Measurements from ENCODE around the gene ZSCAN21.

DNA sequence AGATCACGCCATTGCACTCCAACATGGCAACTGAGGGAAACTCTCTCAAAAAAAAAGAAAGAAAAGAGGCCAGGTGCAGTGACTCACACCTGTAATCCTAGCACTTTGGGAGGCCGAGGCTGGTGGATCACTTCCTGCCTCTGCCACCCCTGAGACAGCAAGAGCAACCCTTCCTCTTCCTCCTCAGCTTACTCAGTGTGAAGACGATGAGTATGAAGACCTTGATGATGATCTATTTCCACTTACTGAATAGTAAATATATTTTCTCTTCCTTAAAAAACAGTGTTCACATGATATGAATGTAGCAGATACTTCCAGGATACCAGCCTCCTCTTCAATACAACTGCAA, 36.3 kb upstream of the ZSCAN21 start:
- TF ChIP-seq CEBPB (IDR thresholded peaks at IDR 0.05; ENCODE audit: borderline replicate concordance in 1 of 2, low read depth in 2 of 2, low read length in 2 of 2) (no peak), TBL1XR1 (IDR thresholded peaks at IDR 0.05; ENCODE audit: low read depth, low read length) (no peak), RCOR1 (conservative IDR thresholded peaks at IDR 0.05; ENCODE audit: low read depth, low read length) (no peak), YY1 (IDR thresholded peaks at IDR 0.05; ENCODE audit: low read depth, low read length) (no peak), ZNF274 (IDR thresholded peaks at IDR 0.05; ENCODE audit: insufficient read depth, insufficient read length) (no peak), ASH2L (IDR thresholded peaks at IDR 0.05; ENCODE audit: borderline replicate concordance, low read depth) (no peak)
- TF ChIP-seq, protein P1, sequence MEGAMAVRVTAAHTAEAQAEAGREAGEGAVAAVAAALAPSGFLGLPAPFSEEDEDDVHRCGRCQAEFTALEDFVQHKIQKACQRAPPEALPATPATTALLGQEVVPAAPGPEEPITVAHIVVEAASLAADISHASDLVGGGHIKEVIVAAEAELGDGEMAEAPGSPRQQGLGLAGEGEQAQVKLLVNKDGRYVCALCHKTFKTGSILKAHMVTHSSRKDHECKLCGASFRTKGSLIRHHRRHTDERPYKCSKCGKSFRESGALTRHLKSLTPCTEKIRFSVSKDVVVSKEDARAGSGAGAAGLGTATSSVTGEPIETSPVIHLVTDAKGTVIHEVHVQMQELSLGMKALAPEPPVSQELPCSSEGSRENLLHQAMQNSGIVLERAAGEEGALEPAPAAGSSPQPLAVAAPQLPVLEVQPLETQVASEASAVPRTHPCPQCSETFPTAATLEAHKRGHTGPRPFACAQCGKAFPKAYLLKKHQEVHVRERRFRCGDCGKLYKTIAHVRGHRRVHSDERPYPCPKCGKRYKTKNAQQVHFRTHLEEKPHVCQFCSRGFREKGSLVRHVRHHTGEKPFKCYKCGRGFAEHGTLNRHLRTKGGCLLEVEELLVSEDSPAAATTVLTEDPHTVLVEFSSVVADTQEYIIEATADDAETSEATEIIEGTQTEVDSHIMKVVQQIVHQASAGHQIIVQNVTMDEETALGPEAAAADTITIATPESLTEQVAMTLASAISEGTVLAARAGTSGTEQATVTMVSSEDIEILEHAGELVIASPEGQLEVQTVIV (IDR thresholded peaks at IDR 0.05; ENCODE audit: borderline replicate concordance, partially characterized antibody) = no peak
- TF ChIP-seq, protein P2, sequence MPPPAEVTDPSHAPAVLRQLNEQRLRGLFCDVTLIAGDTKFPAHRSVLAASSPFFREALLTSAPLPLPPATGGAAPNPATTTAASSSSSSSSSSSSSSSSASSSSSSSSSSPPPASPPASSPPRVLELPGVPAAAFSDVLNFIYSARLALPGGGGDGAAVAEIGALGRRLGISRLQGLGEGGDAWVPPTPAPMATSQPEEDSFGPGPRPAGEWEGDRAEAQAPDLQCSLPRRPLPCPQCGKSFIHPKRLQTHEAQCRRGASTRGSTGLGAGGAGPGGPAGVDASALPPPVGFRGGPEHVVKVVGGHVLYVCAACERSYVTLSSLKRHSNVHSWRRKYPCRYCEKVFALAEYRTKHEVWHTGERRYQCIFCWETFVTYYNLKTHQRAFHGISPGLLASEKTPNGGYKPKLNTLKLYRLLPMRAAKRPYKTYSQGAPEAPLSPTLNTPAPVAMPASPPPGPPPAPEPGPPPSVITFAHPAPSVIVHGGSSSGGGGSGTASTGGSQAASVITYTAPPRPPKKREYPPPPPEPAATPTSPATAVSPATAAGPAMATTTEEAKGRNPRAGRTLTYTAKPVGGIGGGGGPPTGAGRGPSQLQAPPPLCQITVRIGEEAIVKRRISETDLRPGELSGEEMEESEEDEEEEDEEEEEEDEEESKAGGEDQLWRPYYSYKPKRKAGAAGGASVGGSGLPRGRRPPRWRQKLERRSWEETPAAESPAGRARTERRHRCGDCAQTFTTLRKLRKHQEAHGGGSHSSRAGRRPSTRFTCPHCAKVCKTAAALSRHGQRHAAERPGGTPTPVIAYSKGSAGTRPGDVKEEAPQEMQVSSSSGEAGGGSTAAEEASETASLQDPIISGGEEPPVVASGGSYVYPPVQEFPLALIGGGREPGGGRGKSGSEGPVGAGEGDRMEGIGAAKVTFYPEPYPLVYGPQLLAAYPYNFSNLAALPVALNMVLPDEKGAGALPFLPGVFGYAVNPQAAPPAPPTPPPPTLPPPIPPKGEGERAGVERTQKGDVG (CRISPR knock-in tag; IDR thresholded peaks at IDR 0.05) = no peak
- TF ChIP-seq, protein P3, sequence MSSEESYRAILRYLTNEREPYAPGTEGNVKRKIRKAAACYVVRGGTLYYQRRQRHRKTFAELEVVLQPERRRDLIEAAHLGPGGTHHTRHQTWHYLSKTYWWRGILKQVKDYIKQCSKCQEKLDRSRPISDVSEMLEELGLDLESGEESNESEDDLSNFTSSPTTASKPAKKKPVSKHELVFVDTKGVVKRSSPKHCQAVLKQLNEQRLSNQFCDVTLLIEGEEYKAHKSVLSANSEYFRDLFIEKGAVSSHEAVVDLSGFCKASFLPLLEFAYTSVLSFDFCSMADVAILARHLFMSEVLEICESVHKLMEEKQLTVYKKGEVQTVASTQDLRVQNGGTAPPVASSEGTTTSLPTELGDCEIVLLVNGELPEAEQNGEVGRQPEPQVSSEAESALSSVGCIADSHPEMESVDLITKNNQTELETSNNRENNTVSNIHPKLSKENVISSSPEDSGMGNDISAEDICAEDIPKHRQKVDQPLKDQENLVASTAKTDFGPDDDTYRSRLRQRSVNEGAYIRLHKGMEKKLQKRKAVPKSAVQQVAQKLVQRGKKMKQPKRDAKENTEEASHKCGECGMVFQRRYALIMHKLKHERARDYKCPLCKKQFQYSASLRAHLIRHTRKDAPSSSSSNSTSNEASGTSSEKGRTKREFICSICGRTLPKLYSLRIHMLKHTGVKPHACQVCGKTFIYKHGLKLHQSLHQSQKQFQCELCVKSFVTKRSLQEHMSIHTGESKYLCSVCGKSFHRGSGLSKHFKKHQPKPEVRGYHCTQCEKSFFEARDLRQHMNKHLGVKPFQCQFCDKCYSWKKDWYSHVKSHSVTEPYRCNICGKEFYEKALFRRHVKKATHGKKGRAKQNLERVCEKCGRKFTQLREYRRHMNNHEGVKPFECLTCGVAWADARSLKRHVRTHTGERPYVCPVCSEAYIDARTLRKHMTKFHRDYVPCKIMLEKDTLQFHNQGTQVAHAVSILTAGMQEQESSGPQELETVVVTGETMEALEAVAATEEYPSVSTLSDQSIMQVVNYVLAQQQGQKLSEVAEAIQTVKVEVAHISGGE (CRISPR knock-in tag; IDR thresholded peaks at IDR 0.05) = no peak

Data from GM12878 (cell line).